HTERT RPE-1 (cell line): ENCODE data around the gene CDR2.

Experiments used
- in situ Hi-C: fragments of 300-500 bp; cut with MboI; formaldehyde crosslinking; loops from 4 replicates; pipeline ENCODE4 v1.14.3; 2020; ENCODE audit warnings: low sequenced_read_pairs

The CDR2 gene

DNA sequence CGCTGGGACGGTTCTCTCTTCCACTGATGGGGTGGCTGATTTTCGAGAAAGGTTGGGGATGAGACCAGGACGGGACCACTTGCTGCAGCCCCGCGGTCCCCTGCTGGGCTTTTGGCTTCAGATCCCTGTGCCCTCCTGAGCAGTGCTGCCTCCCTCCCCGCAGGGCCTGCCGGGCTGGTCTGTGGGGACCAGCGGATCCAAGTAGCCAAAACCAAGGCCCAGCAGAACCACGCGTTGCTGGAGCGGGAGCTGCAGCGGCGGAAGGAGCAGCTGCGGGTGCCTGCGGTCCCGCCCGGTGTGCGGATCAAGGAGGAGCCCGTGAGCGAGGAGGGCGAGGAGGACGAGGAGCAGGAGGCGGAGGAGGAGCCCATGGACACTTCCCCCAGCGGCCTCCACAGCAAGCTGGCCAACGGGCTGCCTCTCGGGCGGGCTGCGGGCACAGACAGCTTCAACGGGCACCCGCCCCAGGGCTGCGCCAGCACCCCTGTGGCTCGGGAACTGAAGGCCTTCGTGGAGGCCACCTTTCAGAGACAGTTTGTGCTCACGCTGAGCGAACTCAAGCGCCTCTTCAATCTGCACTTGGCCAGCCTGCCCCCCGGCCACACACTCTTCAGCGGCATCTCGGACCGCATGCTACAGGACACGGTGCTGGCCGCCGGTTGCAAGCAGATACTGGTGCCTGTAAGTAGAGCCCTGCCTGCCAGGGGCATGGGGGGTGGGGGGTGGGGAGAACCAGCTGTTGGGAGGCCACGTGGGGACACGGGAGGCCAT lies 48.6 kb downstream of the CDR2 start:
- in situ Hi-C loops = no loop called here

DNA sequence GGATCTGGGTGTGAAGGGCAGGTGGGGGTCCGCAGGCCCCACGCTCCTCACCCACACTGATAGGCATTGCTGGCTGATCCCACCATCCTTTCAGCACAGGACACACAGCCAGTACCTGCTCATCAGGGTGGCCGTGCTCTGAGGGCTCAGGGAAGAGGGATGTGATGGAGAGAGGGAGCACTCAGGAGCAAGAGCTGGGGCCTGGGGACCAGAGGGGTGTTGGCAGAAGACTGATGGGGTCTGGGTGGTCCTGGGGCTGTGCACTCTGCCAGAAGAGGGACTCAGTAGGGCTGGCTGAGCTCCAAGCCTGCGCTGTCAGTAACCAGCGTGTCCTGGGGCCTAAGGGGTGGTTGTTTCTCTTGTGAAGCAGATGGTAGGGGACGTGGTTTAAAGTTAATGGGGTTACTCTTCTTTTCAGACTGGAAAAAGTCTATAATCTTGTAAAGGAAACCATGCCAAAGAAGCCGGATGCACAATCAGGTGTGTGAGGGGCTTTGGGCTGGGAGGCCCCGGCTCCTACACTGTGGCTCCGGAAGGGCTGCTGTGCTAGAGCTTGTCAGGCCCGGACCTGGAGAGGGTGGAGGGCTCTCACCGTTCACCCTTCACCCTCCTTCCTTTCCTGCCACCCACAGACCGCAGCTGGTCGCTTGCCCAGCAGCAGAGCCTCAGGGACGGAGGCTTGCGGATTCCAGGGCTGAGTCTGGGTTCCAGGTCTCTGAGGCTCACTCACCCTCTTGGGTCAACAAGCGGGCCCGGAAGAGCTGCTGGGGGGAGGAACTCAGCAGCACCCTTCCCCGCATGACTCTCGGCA lies 49.4 kb downstream of the CDR2 start:
- in situ Hi-C loops = no loop called here

DNA sequence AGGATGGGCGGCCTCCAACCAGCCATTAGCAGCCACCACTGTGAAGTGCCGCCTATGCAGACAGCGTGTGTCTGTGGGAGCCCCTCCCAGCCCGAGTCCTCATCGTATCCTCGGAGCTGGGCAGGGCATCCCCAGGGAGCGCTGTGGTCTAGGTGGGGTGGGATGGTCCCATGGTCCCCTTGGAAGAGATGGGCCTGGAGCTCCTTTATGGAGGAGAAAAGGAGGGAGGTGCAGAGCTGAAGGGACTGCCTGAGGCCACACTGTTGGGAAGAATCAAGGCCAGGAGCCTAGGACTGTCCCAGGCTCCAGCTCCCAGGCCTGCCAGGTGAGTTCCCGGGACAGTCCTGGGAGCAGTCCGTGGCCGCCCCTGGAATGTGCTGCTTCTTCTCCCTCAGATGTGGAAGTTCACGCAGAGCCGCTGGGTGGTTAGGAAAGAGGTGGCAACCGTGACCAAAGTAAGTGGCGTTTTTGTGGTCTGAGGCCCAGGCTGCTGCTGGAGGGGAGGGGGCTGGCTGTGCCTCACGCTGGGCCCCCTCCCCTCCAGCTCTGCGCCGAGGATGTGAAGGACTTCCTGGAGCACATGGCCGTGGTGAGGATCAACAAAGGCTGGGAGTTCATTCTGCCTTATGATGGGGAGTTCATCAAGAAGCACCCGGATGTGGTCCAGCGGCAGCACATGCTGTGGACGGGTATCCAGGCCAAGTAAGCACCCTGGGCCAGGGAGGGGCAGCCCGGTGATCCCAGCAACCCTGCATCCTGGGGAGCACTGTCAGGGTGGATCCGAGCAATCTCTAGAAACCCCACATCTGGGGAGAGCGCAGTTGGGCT lies 50.2 kb downstream of the CDR2 start:
- in situ Hi-C loops = no loop called here

- in situ Hi-C loops = no loop called here
These were observed 51.1 kb downstream of the CDR2 start for GRCh38 chr16:22323173-22323958.

DNA sequence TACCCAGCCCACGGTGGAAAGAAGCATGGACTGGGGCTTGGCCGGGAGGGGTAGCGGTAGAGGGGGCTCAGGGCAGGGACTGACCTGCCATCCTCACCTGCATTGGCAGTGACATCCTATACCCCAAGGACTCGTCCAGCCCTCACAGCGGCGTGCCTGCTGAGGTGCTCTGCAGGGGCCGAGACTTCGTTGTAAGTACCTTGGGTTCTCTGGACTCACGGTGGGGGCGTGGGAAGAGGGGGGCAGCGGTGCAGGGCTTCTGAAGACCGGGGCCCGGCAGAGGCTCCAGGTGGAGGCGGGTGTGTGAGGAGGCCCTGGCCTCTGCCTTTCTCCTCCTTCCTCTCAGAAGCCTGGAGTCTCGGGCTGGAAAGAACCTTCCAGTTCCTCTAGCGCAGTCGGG lies 51.7 kb downstream of the CDR2 start:
- in situ Hi-C loops = no loop called here

DNA sequence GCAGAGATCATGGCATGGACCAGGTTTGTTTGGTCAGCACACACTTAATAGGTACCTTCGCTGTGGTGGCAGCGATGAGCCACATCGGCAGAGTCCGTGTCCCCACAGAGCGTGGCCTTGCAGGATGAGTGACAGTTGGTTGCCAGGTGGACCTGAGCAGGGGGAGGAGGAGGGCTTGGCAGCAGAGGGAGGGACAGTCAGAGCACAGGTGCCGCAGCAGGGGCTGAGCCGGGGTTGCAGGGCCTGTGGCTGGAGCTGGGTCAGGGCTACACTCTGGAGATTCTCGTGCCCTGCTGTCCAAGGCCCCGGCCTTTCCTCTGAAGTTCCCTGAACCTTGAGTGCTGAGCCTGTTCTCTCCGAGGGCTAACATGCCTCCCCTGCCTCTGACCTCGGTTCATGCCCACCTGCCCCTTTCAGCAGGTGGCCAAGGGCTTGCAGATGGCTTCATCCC lies 52.4 kb downstream of the CDR2 start:
- in situ Hi-C loops = no loop called here

- in situ Hi-C loops = no loop called here
These were observed 52.9 kb downstream of the CDR2 start for GRCh38 chr16:22321340-22322001.

DNA sequence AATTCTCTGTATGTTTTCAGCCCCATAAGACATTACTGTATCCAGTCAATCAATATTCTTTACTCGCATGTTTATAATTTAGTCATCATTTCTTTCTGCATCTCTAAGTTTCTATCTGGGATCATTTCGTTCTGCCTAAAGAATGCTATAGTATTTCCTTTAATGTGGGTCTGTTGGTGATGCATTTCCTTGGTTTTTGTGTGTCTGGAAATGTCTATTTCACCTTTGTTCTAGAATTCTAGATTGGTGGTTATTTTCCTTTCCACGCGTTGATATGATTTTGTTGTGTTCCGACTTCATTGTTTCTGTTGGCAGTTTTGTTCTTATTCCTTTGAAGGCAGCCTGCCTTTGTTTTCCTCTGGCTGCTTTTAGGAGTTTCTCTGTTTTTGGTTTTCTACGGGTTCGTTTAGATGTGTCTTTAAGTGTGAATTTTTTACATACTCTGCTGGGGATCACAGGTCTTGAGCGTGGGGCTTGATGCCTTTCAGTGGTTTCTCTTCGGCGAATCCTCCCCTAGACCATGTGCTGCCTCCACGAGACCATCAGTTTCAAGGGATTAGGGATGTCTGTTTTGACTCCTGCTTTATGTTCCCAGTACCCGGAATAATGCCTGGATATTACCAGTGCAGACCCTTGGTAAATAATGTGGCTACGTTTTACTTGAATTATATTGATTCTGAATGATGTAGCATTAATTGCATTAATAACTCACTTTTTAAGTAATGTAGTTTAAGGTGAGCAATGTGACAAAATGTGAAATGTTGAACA lies 53.7 kb downstream of the CDR2 start:
- in situ Hi-C loops = no loop called here

DNA sequence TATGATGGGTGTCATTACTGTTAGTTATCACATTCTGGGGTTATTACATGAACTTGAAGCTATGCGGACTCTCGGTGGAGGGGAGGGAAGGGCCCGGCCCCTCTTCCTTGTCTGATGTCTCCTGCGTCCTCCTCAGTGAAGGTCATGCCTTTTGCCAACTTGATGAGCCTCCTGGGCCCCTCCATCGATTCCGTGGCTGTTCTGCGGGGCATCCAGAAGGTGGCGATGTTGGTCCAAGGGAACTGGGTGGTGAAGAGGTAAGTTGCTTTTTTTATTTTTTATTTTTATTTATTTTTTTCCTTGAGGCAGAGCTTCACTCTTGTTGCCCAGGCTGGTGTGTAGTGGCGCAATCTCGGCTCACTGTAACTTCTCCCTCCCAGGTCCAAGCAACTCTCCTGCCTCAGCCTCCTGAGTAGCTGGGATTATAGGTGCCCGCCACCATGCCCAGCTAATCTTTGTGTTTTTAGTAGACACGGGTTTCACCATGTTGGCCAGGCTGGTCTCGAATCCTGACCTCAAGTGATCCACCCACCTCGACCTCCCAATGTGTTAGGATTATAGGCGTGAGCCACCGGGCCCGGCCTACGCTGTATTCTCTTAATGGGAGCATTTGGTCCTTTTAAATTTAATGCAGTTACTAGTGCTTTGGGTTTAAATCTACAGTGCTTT lies 55.6 kb downstream of the CDR2 start:
- in situ Hi-C loops = no loop called here

GRCh38 chr16:22317625-22318024 lies 56.8 kb downstream of the CDR2 start:
- in situ Hi-C loops = no loop called here

GRCh38 chr16:22317001-22317530 lies 57.4 kb downstream of the CDR2 start:
- in situ Hi-C loops = no loop called here

DNA sequence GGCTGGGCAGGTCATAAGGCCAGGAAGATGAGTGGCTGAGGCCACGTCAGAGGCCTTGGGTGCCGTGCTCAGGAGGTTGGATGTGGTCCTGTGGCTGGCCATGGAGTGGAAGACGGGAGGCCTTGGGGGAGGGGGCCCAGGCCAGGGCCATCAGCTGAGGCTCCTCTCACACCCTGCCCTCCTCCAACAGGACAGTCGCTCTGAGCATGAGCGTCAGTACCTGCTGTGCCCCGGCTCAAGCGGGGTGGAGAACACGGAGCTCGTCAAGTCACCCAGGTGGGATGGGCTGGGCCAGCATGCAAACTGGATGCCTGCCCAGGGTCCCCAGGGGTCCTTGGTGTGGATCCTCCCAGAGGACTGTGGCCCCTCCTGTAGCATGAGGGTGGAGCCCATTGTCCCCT lies 58.0 kb downstream of the CDR2 start:
- in situ Hi-C loops = no loop called here

DNA sequence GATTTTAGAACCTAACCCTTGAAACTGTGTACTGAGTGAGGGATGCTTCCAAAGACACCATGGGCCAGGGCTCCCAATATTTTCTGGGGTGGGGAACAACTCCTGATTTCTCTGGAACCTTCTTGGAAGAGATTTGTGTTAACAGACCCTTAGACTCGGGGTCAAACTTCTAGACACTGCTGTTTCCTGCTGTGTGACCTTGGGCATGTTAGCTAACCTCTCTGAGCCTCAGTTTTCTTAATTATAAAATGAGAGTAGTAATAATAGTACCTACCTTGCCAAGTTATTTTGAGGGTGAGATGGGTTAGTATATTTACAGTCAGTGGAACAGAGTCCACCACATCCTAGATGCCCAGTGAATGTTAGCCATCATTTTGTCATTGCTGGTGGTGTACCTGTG lies 58.4 kb downstream of the CDR2 start:
- in situ Hi-C loops = no loop called here

- in situ Hi-C loops = no loop called here
These were observed 59.5 kb downstream of the CDR2 start for GRCh38 chr16:22314661-22315626.

GRCh38 chr16:22313876-22314470 lies 60.4 kb downstream of the CDR2 start:
- in situ Hi-C loops = no loop called here

- in situ Hi-C loops = no loop called here
These were observed 61.3 kb downstream of the CDR2 start for GRCh38 chr16:22312897-22313781.
